Memory B cell (primary cell): ENCODE measurements around the gene PELI1.

Source experiments
- ATAC-seq: fragments of 150-1000 bp; cut with Tn5 transposase; 2 replicates; pipeline ENCODE4 v1.10.0; 2021; ENCODE audit warnings: low read depth, mild to moderate bottlenecking, moderate library complexity
- DNase-seq, 2 donors: peaks; one replicate each; pipeline ENCODE4 v3.0.0; 2022; ENCODE audit warnings: low spot score in 2 of 2
- H3K27ac Mint-ChIP-seq: one replicate; pipeline ENCODE4 v1.8.0; 2022; ENCODE audit warnings: mild to moderate bottlenecking, moderate library complexity, mixed read lengths
- H3K27me3 Mint-ChIP-seq: one replicate; pipeline ENCODE4 v1.8.0; 2022; ENCODE audit warnings: mixed read lengths
- H3K36me3 Mint-ChIP-seq: one replicate; pipeline ENCODE4 v1.8.0; 2022; ENCODE audit warnings: mild to moderate bottlenecking, mixed read lengths
- H3K4me1 Mint-ChIP-seq: one replicate; pipeline ENCODE4 v1.8.0; 2022; ENCODE audit warnings: mixed read lengths
- H3K4me3 Mint-ChIP-seq: one replicate; pipeline ENCODE4 v1.8.0; 2022; ENCODE audit warnings: mild to moderate bottlenecking, moderate library complexity, mixed read lengths
- H3K9me3 Mint-ChIP-seq: one replicate; pipeline ENCODE4 v1.8.0; 2022; ENCODE audit warnings: mixed read lengths

The PELI1 gene

GRCh38 chr2:64168756-64169155 lies 24.5 kb upstream of the PELI1 start:
- no peak overlapping the region for H3K4me3 Mint-ChIP-seq
- ATAC-seq (no peak), DNase-seq (no peak)
- H3K4me1 Mint-ChIP-seq, result peaks cover 13% of the 10 kb centered on the region
- H3K27me3 Mint-ChIP-seq, result no peaks in the 10 kb centered on the region
- no peaks in the 10 kb centered on the region for H3K36me3 Mint-ChIP-seq
- H3K27ac Mint-ChIP-seq, result no peak overlapping the region
- no peaks in the 10 kb centered on the region for H3K9me3 Mint-ChIP-seq

GRCh38 chr2:64168201-64168600 lies 24.0 kb upstream of the PELI1 start:
- ATAC-seq, result no peak
- no peak overlapping the region for H3K4me3 Mint-ChIP-seq
- no peak for DNase-seq
- no peaks in the 10 kb centered on the region for H3K36me3 Mint-ChIP-seq
- no peaks in the 10 kb centered on the region for H3K27me3 Mint-ChIP-seq
- H3K9me3 Mint-ChIP-seq, result no peaks in the 10 kb centered on the region
- no peak overlapping the region for H3K27ac Mint-ChIP-seq
- H3K4me1 Mint-ChIP-seq, result peaks cover 11% of the 10 kb centered on the region

- no peak overlapping the region for H3K4me3 Mint-ChIP-seq
- no peak overlapping the region for H3K27ac Mint-ChIP-seq
- no peak for ATAC-seq
- H3K27me3 Mint-ChIP-seq, result no peaks in the 10 kb centered on the region
- no peak for DNase-seq
- H3K9me3 Mint-ChIP-seq, result no peaks in the 10 kb centered on the region
- peaks cover 9% of the 10 kb centered on the region for H3K4me1 Mint-ChIP-seq
- H3K36me3 Mint-ChIP-seq, result no peaks in the 10 kb centered on the region
Measured at GRCh38 chr2:64166637-64167420, 22.6 kb upstream of the PELI1 start.

- H3K27ac Mint-ChIP-seq, result no peak overlapping the region
- H3K27me3 Mint-ChIP-seq, result no peaks in the 10 kb centered on the region
- H3K9me3 Mint-ChIP-seq, result no peaks in the 10 kb centered on the region
Measured at GRCh38 chr2:64166212-64166611, 22.0 kb upstream of the PELI1 start.

GRCh38 chr2:64165706-64166105 lies 21.5 kb upstream of the PELI1 start:
- ATAC-seq (no peak), DNase-seq (no peak)
- no peaks in the 10 kb centered on the region for H3K36me3 Mint-ChIP-seq
- no peaks in the 10 kb centered on the region for H3K9me3 Mint-ChIP-seq
- H3K4me1 Mint-ChIP-seq, result peaks cover 9% of the 10 kb centered on the region
- no peaks in the 10 kb centered on the region for H3K27me3 Mint-ChIP-seq
- no peak overlapping the region for H3K27ac Mint-ChIP-seq
- H3K4me3 Mint-ChIP-seq, result no peak overlapping the region

More at GRCh38 chr2:64166212-64166611, 22.0 kb upstream of the PELI1 start:
- Mint-ChIP-seq H3K36me3 (no peaks in the 10 kb centered on the region), H3K4me3 (no peak overlapping the region), H3K4me1 (peaks cover 9% of the 10 kb centered on the region)
- DNase-seq, result no peak
- no peak for ATAC-seq

- H3K27ac Mint-ChIP-seq, result no peak overlapping the region
- H3K27me3 Mint-ChIP-seq, result no peaks in the 10 kb centered on the region
- H3K4me3 Mint-ChIP-seq, result no peak overlapping the region
- DNase-seq, result no peak
- no peaks in the 10 kb centered on the region for H3K36me3 Mint-ChIP-seq
- no peak for ATAC-seq
- H3K9me3 Mint-ChIP-seq, result peaks cover under 1% of the 10 kb centered on the region
- peaks cover 9% of the 10 kb centered on the region for H3K4me1 Mint-ChIP-seq
Measured at GRCh38 chr2:64164629-64165028, 20.4 kb upstream of the PELI1 start.

- no peak overlapping the region for H3K27ac Mint-ChIP-seq
- peaks cover 4% of the 10 kb centered on the region for H3K4me1 Mint-ChIP-seq
- H3K9me3 Mint-ChIP-seq, result peaks cover 1% of the 10 kb centered on the region
- H3K36me3 Mint-ChIP-seq, result no peaks in the 10 kb centered on the region
- no peak overlapping the region for H3K4me3 Mint-ChIP-seq
- H3K27me3 Mint-ChIP-seq, result no peaks in the 10 kb centered on the region
- no peak for ATAC-seq
- no peak for DNase-seq
Measured at GRCh38 chr2:64162516-64162915, 18.3 kb upstream of the PELI1 start.

- Mint-ChIP-seq H3K4me3 (no peak overlapping the region), H3K27ac (no peak overlapping the region), H3K36me3 (peaks cover 10% of the 10 kb centered on the region), H3K4me1 (peaks cover 4% of the 10 kb centered on the region), H3K27me3 (no peaks in the 10 kb centered on the region), H3K9me3 (peaks cover 1% of the 10 kb centered on the region)
- no peak for ATAC-seq
- no peak for DNase-seq
Measured at GRCh38 chr2:64157792-64158191, 13.6 kb upstream of the PELI1 start.

GRCh38 chr2:64153811-64154210 lies 9.6 kb upstream of the PELI1 start:
- Mint-ChIP-seq H3K27ac (no peak overlapping the region), H3K4me1 (peaks cover 3% of the 10 kb centered on the region), H3K27me3 (no peaks in the 10 kb centered on the region), H3K4me3 (no peak overlapping the region), H3K36me3 (peaks cover 12% of the 10 kb centered on the region), H3K9me3 (no peaks in the 10 kb centered on the region)
- DNase-seq, result no peak
- no peak for ATAC-seq

- Mint-ChIP-seq H3K9me3 (no peaks in the 10 kb centered on the region), H3K4me3 (no peak overlapping the region), H3K4me1 (peaks cover 3% of the 10 kb centered on the region), H3K36me3 (peaks cover 8% of the 10 kb centered on the region), H3K27ac (no peak overlapping the region), H3K27me3 (no peaks in the 10 kb centered on the region)
- ATAC-seq (no peak), DNase-seq (no peak)
Measured at GRCh38 chr2:64151476-64151875, 7.3 kb upstream of the PELI1 start.

- Mint-ChIP-seq H3K27ac (no peak overlapping the region), H3K4me1 (peaks cover 26% of the 10 kb centered on the region), H3K36me3 (no peaks in the 10 kb centered on the region), H3K4me3 (no peak overlapping the region), H3K27me3 (no peaks in the 10 kb centered on the region), H3K9me3 (no peaks in the 10 kb centered on the region)
- no peak for DNase-seq
- no peak for ATAC-seq
Measured at GRCh38 chr2:64145714-64146113, 1.5 kb upstream of the PELI1 start.

GRCh38 chr2:64145119-64145518 lies 899 bp upstream of the PELI1 start:
- H3K27ac Mint-ChIP-seq, result peak overlapping the region; percentile 99
- H3K4me1 Mint-ChIP-seq, result peaks cover 27% of the 10 kb centered on the region
- no peaks in the 10 kb centered on the region for H3K27me3 Mint-ChIP-seq
- H3K9me3 Mint-ChIP-seq, result no peaks in the 10 kb centered on the region
- DNase-seq, result no peak
- H3K4me3 Mint-ChIP-seq, result no peak overlapping the region
- no peak for ATAC-seq
- peaks cover 1% of the 10 kb centered on the region for H3K36me3 Mint-ChIP-seq

GRCh38 chr2:64143169-64144056 lies 807 bp downstream of the PELI1 start:
- Mint-ChIP-seq H3K27ac (peak overlapping the region; percentile 99), H3K4me1 (peaks cover 37% of the 10 kb centered on the region), H3K9me3 (no peaks in the 10 kb centered on the region), H3K27me3 (no peaks in the 10 kb centered on the region), H3K4me3 (peak overlapping the region; percentile 98), H3K36me3 (peaks cover 5% of the 10 kb centered on the region)
- peak; percentile 17 for ATAC-seq
- DNase-seq, result peak; percentile 12 to 15

GRCh38 chr2:64142741-64143168 lies 1.5 kb downstream of the PELI1 start:
- no peak for DNase-seq
- ATAC-seq, result no peak
- Mint-ChIP-seq H3K36me3 (peaks cover 5% of the 10 kb centered on the region), H3K4me1 (peaks cover 43% of the 10 kb centered on the region), H3K4me3 (peak overlapping the region; percentile 98), H3K27ac (peak overlapping the region; percentile 99), H3K9me3 (no peaks in the 10 kb centered on the region), H3K27me3 (no peaks in the 10 kb centered on the region)
